ENCODE results near the gene LRTM2. TPM values are rescaled to one million over a fixed set of nuclear protein-coding genes. Genes with fewer than 3 reads are reported as not detected.
"Not testable (repeated sequence)": the region's sequence is repeated elsewhere in the genome, so short reads cannot be mapped to it uniquely, and the experiment has no call there.

The LRTM2 gene
- total RNA-seq, 1 donor from 2014 or later: not detected

DNA sequence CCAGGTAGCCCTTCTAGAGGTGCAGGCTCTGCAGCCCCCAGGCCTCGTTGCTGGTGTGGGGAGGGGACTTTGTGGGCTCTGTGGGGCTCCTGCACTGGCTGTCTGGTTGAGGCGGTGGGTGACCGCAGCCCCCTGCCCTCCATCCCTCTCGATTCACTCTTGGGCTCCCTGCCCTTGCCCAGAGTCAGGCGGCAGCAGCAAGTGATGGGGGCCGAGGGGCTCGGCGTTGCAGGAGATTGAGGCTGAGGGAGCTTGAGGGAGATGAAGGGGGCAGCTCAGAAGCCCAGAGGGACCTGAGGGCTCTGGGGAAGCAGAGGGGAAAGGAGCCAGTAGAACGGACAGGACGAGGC, 9.5 kb upstream of the LRTM2 start:
- Histone ChIP-seq H3K27ac (ENCODE audit: low read depth, low read length) (no peak overlapping the region), H3K36me3 (ENCODE audit: control insufficient read depth in 3 of 3, insufficient read depth in 3 of 3, low read length in 3 of 3) (no peaks in the 10 kb centered on the region), H3K9me3 (ENCODE audit: control insufficient read depth in 3 of 3, low read length in 3 of 3) (no peaks in the 10 kb centered on the region), H3K4me1 (ENCODE audit: control insufficient read depth in 3 of 3, insufficient read depth in 3 of 3, low read length in 3 of 3) (peaks cover 7 to 37% (median 19%) of the 10 kb centered on the region in 3 donors), H3K9ac (ENCODE audit: low read depth in 1 of 3, low read length in 3 of 3) (no peak overlapping the region), H3K4me3 (ENCODE audit: low read length in 3 of 3) (no peak overlapping the region), H3K27me3 (ENCODE audit: control insufficient read depth in 3 of 3, insufficient read depth in 3 of 3, low read length in 3 of 3) (peaks cover 0 to 32% (median 8%) of the 10 kb centered on the region in 3 donors)

DNA sequence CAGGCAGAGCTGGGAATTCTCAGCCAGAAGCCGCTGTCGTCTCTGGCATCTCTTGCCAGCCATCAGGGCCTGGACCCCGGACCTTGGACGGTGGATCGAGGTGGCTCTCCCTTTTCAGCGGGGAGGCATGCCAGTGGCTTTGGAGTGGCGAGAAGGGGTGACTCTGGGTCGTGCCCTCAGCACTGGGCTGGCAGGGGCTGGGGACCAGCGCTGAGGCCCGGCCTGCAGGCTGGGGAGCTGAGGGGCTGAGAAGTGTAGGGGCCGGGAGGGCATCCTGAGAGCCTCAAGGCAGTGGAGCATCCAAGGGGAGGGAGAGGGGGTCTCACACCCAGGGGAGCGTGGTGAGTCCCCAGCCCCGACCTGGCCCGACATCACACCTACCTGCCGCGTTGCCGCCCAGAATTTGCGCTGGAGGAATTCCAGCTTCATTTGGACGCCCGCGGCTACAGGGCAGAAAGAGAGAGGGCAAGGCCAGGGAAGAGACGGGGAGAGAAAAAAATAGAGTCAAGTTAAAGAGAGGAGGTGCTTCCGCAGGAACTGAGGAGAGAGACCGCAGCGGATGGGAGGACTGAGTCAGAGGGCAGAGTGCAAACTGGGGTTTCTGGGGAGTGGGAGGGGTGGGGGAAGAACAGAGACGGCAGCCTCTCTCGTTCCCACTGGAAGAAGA, 9.0 kb upstream of the LRTM2 start:
- no peak overlapping the region for H3K4me3 ChIP-seq (ENCODE audit: low read length in 3 of 3)
- peaks cover 4 to 34% (median 15%) of the 10 kb centered on the region in 3 donors for H3K4me1 ChIP-seq (ENCODE audit: control insufficient read depth in 3 of 3, insufficient read depth in 3 of 3, low read length in 3 of 3)
- H3K9me3 ChIP-seq (ENCODE audit: control insufficient read depth in 3 of 3, low read length in 3 of 3): no peaks in the 10 kb centered on the region
- no peak overlapping the region for H3K9ac ChIP-seq (ENCODE audit: low read depth in 1 of 3, low read length in 3 of 3)
- H3K36me3 ChIP-seq (ENCODE audit: control insufficient read depth in 3 of 3, insufficient read depth in 3 of 3, low read length in 3 of 3): no peaks in the 10 kb centered on the region
- no peak overlapping the region for H3K27ac ChIP-seq (ENCODE audit: low read depth, low read length)
- peaks cover 0 to 34% (median 13%) of the 10 kb centered on the region in 3 donors for H3K27me3 ChIP-seq (ENCODE audit: control insufficient read depth in 3 of 3, insufficient read depth in 3 of 3, low read length in 3 of 3)

DNA sequence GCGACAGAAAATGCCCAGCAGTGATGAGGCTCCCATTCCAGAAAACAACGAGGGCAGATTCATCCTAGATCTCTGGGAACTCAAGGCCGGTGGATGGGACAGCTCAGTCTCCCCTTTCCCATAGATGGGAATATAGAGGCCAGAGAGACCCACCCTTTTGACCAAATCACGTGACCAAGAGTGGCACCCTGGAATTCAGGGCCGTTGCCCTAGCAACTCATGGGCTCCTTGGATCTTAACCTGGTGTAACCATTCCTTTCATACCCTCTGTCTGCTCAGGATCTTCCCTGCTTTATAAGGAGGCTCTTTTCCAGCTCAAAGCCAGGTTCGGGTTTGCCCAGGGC, 8.4 kb upstream of the LRTM2 start:
- Histone ChIP-seq H3K27ac (ENCODE audit: low read depth, low read length) (peak overlapping the region; percentile 54), H3K4me1 (ENCODE audit: control insufficient read depth in 3 of 3, insufficient read depth in 3 of 3, low read length in 3 of 3) (peaks cover 0 to 35% (median 11%) of the 10 kb centered on the region in 3 donors), H3K36me3 (ENCODE audit: control insufficient read depth in 3 of 3, insufficient read depth in 3 of 3, low read length in 3 of 3) (no peaks in the 10 kb centered on the region), H3K9ac (ENCODE audit: low read depth in 1 of 3, low read length in 3 of 3) (no peak overlapping the region), H3K9me3 (ENCODE audit: control insufficient read depth in 3 of 3, low read length in 3 of 3) (no peaks in the 10 kb centered on the region), H3K27me3 (ENCODE audit: control insufficient read depth in 3 of 3, insufficient read depth in 3 of 3, low read length in 3 of 3) (peaks cover 4 to 39% (median 18%) of the 10 kb centered on the region in 3 donors), H3K4me3 (ENCODE audit: low read length in 3 of 3) (no peak overlapping the region)

DNA sequence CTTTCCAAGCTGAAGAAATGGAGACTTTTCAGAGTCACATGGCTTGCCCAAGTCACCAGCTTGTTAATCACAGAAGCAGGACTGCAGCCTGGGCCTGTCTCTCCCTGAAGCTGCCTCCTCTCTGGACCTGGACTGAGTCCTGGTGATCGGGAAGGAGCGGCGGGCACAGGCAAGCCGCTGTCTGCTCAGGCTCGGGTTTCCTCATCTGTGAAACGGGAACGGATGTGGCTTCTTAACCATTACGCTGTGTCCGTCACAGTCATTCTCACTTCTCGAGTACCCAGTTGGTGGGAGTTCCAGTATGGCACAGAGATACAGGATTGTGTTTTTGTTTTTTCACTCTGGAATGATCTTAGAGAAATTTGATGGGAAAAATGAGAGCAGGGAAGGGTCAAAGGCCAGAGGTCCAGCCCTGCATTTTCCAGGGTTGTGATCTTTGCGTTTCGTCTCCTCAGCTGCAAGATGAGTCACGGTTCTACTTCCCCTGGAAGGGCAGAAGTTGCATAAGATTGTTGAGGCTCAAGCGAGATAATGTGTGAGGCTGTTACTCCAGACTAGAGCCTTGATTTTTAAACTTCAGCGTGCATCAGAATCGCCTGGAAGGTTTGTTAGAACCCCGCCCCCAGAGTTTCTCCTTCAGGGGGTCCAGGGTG, 7.6 kb upstream of the LRTM2 start:
- Histone ChIP-seq H3K4me3 (ENCODE audit: low read length in 3 of 3) (no peak overlapping the region), H3K9ac (ENCODE audit: low read depth in 1 of 3, low read length in 3 of 3) (no peak overlapping the region), H3K9me3 (ENCODE audit: control insufficient read depth in 3 of 3, low read length in 3 of 3) (no peaks in the 10 kb centered on the region), H3K27me3 (ENCODE audit: control insufficient read depth in 3 of 3, insufficient read depth in 3 of 3, low read length in 3 of 3) (peaks cover 7 to 41% (median 18%) of the 10 kb centered on the region in 3 donors), H3K4me1 (ENCODE audit: control insufficient read depth in 3 of 3, insufficient read depth in 3 of 3, low read length in 3 of 3) (peaks cover 0 to 35% (median 11%) of the 10 kb centered on the region in 3 donors), H3K36me3 (ENCODE audit: control insufficient read depth in 3 of 3, insufficient read depth in 3 of 3, low read length in 3 of 3) (no peaks in the 10 kb centered on the region), H3K27ac (ENCODE audit: low read depth, low read length) (peak overlapping the region; percentile 54)

DNA sequence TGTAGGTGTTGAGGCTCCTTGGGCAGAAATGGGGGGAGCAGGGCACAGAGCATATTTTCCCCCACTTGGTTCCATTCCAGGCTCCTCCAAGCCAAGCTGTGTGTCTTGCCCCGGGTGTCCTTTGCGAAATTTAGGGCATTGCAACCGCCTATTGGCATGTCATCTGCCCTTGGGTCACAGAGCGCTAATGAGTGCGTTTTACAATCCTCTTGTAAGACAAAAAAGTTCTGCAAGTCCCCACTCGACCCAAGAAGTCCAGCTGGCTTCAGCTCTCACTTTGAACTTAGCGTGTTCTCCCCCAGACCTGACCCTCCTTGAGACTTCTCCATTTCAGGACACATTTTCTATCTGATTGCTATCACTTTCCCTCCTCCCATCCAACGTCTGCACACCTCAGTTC, 6.1 kb upstream of the LRTM2 start:
- Histone ChIP-seq H3K9ac (ENCODE audit: low read depth in 1 of 3, low read length in 3 of 3) (no peak overlapping the region), H3K27me3 (ENCODE audit: control insufficient read depth in 3 of 3, insufficient read depth in 3 of 3, low read length in 3 of 3) (peaks cover 11 to 45% (median 22%) of the 10 kb centered on the region in 3 donors), H3K4me3 (ENCODE audit: low read length in 3 of 3) (no peak overlapping the region), H3K9me3 (ENCODE audit: control insufficient read depth in 3 of 3, low read length in 3 of 3) (no peaks in the 10 kb centered on the region), H3K4me1 (ENCODE audit: control insufficient read depth in 3 of 3, insufficient read depth in 3 of 3, low read length in 3 of 3) (peaks cover 0 to 30% (median 7%) of the 10 kb centered on the region in 3 donors), H3K27ac (ENCODE audit: low read depth, low read length) (no peak overlapping the region), H3K36me3 (ENCODE audit: control insufficient read depth in 3 of 3, insufficient read depth in 3 of 3, low read length in 3 of 3) (no peaks in the 10 kb centered on the region)

DNA sequence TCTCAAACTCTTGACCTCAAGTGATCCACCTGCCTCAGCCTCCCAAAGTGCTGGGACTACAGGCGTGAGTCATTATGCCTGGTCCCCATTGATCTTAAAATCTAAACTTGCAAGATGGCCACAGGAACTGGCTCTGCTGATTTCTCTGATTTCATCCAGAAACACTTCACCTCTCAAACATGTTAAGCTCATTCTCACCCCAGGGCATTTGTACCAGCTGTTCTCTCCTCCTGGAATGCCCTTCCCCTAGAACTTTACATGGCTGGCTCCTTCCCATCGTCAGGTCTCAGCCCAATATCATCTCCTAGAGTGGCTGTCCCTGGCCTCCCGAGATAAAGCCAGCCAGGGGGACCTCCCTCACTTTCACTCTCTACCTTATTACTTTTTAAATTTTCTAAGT, 5.3 kb upstream of the LRTM2 start:
- Histone ChIP-seq H3K4me3 (ENCODE audit: low read length in 3 of 3) (no peak overlapping the region), H3K36me3 (ENCODE audit: control insufficient read depth in 3 of 3, insufficient read depth in 3 of 3, low read length in 3 of 3) (no peaks in the 10 kb centered on the region), H3K9ac (ENCODE audit: low read depth in 1 of 3, low read length in 3 of 3) (no peak overlapping the region), H3K4me1 (ENCODE audit: control insufficient read depth in 3 of 3, insufficient read depth in 3 of 3, low read length in 3 of 3) (peaks cover 0 to 35% (median 7%) of the 10 kb centered on the region in 3 donors), H3K27me3 (ENCODE audit: control insufficient read depth in 3 of 3, insufficient read depth in 3 of 3, low read length in 3 of 3) (peaks cover 19 to 53% (median 29%) of the 10 kb centered on the region in 3 donors), H3K9me3 (ENCODE audit: control insufficient read depth in 3 of 3, low read length in 3 of 3) (no peaks in the 10 kb centered on the region), H3K27ac (ENCODE audit: low read depth, low read length) (no peak overlapping the region)

DNA sequence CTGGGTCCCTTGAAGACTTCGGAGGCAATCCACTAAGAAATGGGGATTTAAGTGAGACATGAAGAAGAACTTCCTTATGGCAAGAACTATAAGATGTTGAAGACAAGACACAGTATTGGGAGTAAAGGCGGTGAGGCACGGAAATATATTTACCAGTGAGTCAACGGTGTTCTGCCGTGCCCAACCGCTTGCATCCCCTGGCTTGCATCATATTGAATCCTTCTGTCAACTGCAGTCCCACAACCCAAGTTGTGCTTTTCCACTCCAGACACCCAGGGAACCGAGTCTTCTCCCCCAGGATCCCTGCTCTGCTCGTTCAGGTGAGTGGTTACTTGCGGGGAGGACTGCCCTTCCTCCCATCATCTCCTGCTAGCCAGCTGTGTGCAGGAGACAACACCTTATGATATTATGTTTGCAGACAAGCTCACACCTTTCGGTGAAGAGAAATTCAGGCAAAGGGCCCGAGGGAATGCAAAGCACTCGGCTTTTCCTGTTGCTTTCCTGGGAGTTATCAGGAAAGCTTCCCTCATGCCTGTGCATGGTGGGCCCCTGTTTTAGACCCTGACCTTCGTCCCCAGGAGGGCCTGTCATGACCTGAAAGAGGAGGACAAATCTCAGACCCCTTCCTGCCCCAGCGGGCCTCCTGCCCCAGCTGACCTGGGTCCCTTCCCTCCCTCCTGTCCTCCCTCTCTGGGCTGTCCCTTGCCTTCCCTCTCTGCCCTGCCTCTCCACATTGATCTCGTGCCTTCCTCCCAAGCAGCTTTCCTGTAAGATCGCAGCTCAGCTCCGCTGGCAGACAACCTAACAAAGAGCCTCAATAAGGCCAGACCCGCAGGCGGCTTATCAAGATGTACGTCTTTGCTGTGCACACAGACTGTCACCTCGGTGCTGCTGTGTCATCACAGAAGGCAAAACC, 4.3 kb upstream of the LRTM2 start:
- peaks cover 29 to 54% (median 33%) of the 10 kb centered on the region in 3 donors for H3K27me3 ChIP-seq (ENCODE audit: control insufficient read depth in 3 of 3, insufficient read depth in 3 of 3, low read length in 3 of 3)
- H3K36me3 ChIP-seq (ENCODE audit: control insufficient read depth in 3 of 3, insufficient read depth in 3 of 3, low read length in 3 of 3): no peaks in the 10 kb centered on the region
- H3K4me3 ChIP-seq (ENCODE audit: low read length in 3 of 3): no peak overlapping the region
- H3K9me3 ChIP-seq (ENCODE audit: control insufficient read depth in 3 of 3, low read length in 3 of 3): no peaks in the 10 kb centered on the region
- H3K9ac ChIP-seq (ENCODE audit: low read depth in 1 of 3, low read length in 3 of 3): no peak overlapping the region
- H3K27ac ChIP-seq (ENCODE audit: low read depth, low read length): no peak overlapping the region
- H3K4me1 ChIP-seq (ENCODE audit: control insufficient read depth in 3 of 3, insufficient read depth in 3 of 3, low read length in 3 of 3): peaks cover 0 to 30% (median 5%) of the 10 kb centered on the region in 3 donors

DNA sequence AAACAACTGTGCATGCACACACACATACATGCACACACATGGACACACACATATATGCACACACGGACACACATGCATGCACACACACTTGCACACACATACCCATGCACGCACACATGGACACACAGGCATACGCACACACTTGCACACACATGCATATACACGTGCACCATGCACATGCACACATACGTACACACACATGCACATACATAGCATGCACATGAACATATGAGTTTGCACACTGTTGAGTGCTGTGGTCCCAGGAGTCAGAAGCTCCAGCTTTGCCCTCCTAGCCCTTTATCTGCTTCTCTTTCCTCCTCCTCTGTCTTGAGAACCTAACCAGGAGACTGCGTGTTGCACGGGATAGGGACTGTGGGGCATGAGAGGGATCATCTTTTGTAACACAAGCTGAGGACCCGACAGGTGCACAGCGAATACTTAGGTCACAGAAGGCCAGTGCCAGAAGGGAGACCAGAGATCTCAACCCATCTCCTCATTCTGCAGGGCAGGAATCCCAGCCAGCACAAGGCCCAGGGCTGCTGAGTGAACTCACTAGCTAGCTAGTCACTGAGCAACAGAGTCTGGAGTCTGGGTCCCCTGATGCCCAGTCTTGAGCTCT, 3.5 kb upstream of the LRTM2 start:
- Histone ChIP-seq H3K36me3 (ENCODE audit: control insufficient read depth in 3 of 3, insufficient read depth in 3 of 3, low read length in 3 of 3) (no peaks in the 10 kb centered on the region), H3K27ac (ENCODE audit: low read depth, low read length) (no peak overlapping the region), H3K9me3 (ENCODE audit: control insufficient read depth in 3 of 3, low read length in 3 of 3) (no peaks in the 10 kb centered on the region), H3K9ac (ENCODE audit: low read depth in 1 of 3, low read length in 3 of 3) (no peak overlapping the region), H3K4me1 (ENCODE audit: control insufficient read depth in 3 of 3, insufficient read depth in 3 of 3, low read length in 3 of 3) (peaks cover 0 to 25% (median 1%) of the 10 kb centered on the region in 3 donors), H3K4me3 (ENCODE audit: low read length in 3 of 3) (no peak overlapping the region), H3K27me3 (ENCODE audit: control insufficient read depth in 3 of 3, insufficient read depth in 3 of 3, low read length in 3 of 3) (peaks cover 35 to 59% (median 41%) of the 10 kb centered on the region in 3 donors)

DNA sequence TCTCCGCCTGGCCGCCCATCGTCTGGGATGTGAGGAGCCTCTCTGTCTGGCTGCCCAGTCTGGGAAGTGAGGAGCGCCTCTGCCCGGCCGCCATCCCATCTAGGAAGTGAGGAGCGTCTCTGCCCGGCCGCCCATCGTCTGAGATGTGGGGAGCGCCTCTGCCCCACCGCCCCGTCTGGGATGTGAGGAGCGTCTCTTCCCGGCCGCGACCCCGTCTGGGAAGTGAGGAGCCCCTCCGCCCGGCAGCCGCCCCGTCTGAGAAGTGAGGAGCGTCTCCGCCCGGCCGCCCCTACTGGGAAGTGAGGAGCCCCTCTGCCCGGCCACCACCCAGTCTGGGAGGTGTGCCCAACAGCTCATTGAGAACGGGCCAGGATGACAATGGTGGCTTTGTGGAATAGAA, 2.4 kb upstream of the LRTM2 start:
- not testable (repeated sequence) for H3K9me3 ChIP-seq (ENCODE audit: control insufficient read depth in 3 of 3, low read length in 3 of 3); H3K9ac ChIP-seq (ENCODE audit: low read depth in 1 of 3, low read length in 3 of 3); H3K4me3 ChIP-seq (ENCODE audit: low read length in 3 of 3); H3K27ac ChIP-seq (ENCODE audit: low read depth, low read length); H3K36me3 ChIP-seq (ENCODE audit: control insufficient read depth in 3 of 3, insufficient read depth in 3 of 3, low read length in 3 of 3)
- Histone ChIP-seq H3K4me1 (ENCODE audit: control insufficient read depth in 3 of 3, insufficient read depth in 3 of 3, low read length in 3 of 3) (peaks cover 0 to 22% (median 0%) of the 10 kb centered on the region in 3 donors), H3K27me3 (ENCODE audit: control insufficient read depth in 3 of 3, insufficient read depth in 3 of 3, low read length in 3 of 3) (peaks cover 44 to 69% (median 52%) of the 10 kb centered on the region in 3 donors)

Data from skeletal muscle tissue (tissue), 4 donors.